CD4-positive, alpha-beta T cell treated with Interleukin-15 for 4 hours (primary cell): ENCODE data around the gene CRK.
"Not testable (repeated sequence)": the region's sequence is repeated elsewhere in the genome, so short reads cannot be mapped to it uniquely, and the experiment has no call there.

ENCODE experiments used
- DNase-seq: peaks from one replicate; pipeline ENCODE4 v3.0.0-alpha.2; 2020; ENCODE audit warnings: low spot score

CRK gene

GRCh38 chr17:1423456-1424135, 32.4 kb downstream of the CRK start:
- DNase-seq = no peak

GRCh38 chr17:1422885-1423284, 33.1 kb downstream of the CRK start:
- DNase-seq = no peak

GRCh38 chr17:1421470-1421869, 34.6 kb downstream of the CRK start:
- no peak for DNase-seq

GRCh38 chr17:1420981-1421380, 35.1 kb downstream of the CRK start:
- no peak for DNase-seq

GRCh38 chr17:1420163-1420562, 35.9 kb downstream of the CRK start:
- no peak for DNase-seq

- not testable (repeated sequence) for DNase-seq
Measured at GRCh38 chr17:1418476-1418875, 37.6 kb downstream of the CRK start.

GRCh38 chr17:1416414-1416813, 39.6 kb downstream of the CRK start:
- no peak for DNase-seq

GRCh38 chr17:1414634-1415033, 41.4 kb downstream of the CRK start:
- no peak for DNase-seq

- no peak for DNase-seq
Measured at GRCh38 chr17:1414001-1414574, 41.9 kb downstream of the CRK start.

GRCh38 chr17:1413281-1413791, 42.7 kb downstream of the CRK start:
- DNase-seq = no peak

GRCh38 chr17:1412185-1413110, 43.6 kb downstream of the CRK start:
- DNase-seq = no peak

GRCh38 chr17:1402262-1402586, 53.8 kb downstream of the CRK start:
- DNase-seq = no peak

GRCh38 chr17:1399679-1400512, 56.1 kb downstream of the CRK start, which contains the start of gene YWHAE:
Gene YWHAE (minus strand): TSS chr17:1400222. CDS start chr17:1400110, 112 bp downstream.
- peak; percentile 93 for DNase-seq

- peak; percentile 36 for DNase-seq
Measured at GRCh38 chr17:1398931-1399678, 56.9 kb downstream of the CRK start.

GRCh38 chr17:1398028-1398427, 58.0 kb downstream of the CRK start:
- DNase-seq = no peak

- not testable (repeated sequence) for DNase-seq
Measured at GRCh38 chr17:1395876-1396665, 60.0 kb downstream of the CRK start.

- no peak for DNase-seq
Measured at GRCh38 chr17:1391577-1391976, 64.5 kb downstream of the CRK start.

- no peak for DNase-seq
Measured at GRCh38 chr17:1390432-1391367, 65.3 kb downstream of the CRK start.
